ENCODE measurements around the gene ENHO.

DNA sequence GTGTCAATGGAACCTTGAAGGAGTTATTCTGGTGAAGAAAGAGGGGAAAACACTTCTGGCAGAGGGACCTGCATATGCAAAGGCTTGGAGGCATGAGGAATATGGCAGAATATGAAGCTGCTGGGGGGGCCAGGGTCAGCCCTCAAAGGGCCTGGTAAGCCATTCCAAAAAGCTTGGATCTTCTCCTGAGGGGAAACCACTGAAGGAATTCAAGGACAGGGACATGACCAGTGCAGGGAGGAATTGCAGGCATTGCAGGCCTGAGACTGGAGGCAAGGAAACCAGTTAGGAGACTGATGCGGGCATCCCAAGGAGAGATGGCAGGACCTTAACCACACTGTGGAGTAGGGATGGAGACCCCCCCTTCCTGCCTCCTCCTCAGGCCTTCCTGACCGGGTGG, 21.4 kb downstream of the ENHO start:
- TF ChIP-seq CTCF (IDR thresholded peaks at IDR 0.05; ENCODE audit: low read depth, low read length, poor library complexity, severe bottlenecking) (no peak), EZH2phosphoT487 (IDR thresholded peaks at IDR 0.05; ENCODE audit: borderline replicate concordance, low read length) (no peak)

All from DOHH2 (cell line).